HG02571 (cell line): ENCODE results near the gene EIF3J.
"Not testable (repeated sequence)": the region's sequence is repeated elsewhere in the genome, so short reads cannot be mapped to it uniquely, and the experiment has no call there.

Source experiments
- ATAC-seq: cut with Tn5 transposase; IDR thresholded peaks from one replicate; pipeline ENCODE4 v1.9.1; 2021; ENCODE audit warnings: mild to moderate bottlenecking, moderate library complexity; ENCODE audit not compliant: unreplicated experiment

EIF3J gene

GRCh38 chr15:44536962-44537734, at the start of gene EIF3J:
EIF3J (plus strand) TSS chr15:44537147; CDS start chr15:44537195, 48 bp downstream.
- peak; percentile 80 for ATAC-seq

DNA sequence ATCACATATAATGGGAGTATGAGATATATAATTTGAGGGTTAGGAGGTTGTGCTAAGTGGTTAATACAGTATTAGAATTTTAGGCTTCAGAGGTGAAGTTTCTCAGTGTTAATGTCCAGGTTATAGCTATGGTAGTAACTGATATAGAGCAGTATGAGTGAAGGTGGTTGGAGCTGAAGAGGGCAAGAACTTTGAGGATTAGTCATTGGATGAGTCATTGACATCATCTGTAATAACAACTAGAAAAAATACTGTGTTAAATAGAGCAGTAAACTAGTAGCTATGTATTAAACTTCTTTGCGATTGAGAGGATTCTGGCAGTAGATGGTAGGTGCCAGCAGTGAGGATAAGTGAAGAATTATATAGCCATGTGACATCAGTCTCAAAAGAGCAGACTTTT, 47.5 kb upstream of the EIF3J start:
- ATAC-seq, result no peak

- ATAC-seq, result no peak
These were observed 46.3 kb upstream of the EIF3J start for GRCh38 chr15:44490622-44491021.

DNA sequence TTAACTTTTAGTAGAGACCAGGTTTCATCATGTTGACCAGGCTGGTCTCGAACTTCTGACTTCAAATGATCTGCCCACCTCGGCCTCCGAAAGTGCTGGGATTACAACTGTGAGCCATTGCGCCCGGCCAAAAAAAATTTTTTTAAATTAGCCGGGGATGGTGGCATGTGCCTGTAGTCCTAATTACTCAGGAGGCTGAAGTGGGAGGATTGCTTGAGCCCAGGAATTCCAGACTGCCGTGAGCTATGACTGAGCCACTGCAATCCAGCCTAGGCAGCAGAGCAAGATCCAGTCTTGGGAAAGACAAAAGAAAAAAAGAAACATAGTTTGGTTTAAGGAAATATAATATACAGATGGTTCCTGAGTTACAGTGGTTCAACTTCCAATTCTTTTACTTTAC, 44.9 kb upstream of the EIF3J start:
- no peak for ATAC-seq

GRCh38 chr15:44492672-44493071, 44.3 kb upstream of the EIF3J start:
- ATAC-seq, result no peak

DNA sequence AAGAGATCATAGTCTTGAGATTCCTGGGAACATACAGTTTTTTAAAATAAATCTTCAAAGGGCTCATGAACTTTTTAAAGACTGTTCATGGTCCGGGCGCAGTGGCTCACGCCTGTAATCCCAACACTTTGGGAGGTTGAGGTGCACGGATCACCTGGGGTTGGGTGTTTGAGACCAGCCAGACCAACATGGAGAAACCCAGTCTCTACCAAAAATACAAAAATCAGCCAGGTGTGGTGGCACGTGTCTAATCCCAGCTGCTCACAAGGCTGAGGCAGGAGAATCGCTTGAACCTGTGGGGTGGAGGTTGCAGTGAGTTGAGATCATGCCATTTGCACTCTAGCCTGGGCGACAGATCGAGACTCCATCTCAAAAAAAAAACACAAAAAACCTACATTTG, 41.4 kb upstream of the EIF3J start:
- ATAC-seq, result no peak

GRCh38 chr15:44500555-44500954, 36.4 kb upstream of the EIF3J start:
- no peak for ATAC-seq

- no peak for ATAC-seq
These were observed 35.1 kb upstream of the EIF3J start for GRCh38 chr15:44501768-44502366.

- no peak for ATAC-seq
These were observed 20.5 kb upstream of the EIF3J start for GRCh38 chr15:44516436-44516835.

DNA sequence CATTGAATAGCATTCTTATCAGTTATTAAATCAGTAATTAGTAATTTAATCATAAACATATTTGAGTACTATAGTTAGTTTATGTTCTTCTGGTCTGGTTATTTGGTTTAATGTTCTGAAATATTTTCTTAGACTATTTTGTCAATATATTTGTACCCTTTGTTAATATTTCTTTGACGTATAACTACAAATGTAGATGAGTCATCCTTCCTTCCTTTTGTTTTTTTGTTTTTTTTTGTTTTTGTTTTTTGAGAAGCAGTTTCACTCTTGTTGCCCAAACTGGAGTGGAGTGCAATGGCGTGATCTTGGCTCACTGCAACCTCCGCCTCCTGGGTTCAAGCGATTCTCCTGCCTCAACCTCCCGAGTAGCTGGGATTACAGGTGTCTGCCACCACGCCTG, 17.4 kb upstream of the EIF3J start:
- ATAC-seq, result no peak

- ATAC-seq, result no peak
These were observed 11.9 kb upstream of the EIF3J start for GRCh38 chr15:44525018-44525417.

DNA sequence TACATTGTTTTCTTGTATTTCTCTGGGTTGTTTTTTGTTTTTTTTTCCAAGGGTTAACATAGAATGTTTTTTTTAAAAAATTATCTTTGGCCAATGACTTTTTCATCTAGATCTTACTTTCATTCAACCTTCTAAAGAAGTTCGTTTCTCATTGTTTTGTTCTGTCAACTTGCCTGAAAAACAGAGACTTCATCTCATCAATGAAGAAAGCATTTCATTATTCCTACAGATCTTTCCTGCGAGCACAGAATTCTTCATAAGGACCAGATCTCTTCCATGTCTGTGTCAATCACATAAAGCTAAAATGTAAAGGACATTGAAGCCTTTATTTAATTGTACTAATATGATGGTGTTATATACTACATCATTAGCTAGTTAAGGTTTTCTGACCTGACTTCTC, 9.7 kb upstream of the EIF3J start:
- no peak for ATAC-seq

DNA sequence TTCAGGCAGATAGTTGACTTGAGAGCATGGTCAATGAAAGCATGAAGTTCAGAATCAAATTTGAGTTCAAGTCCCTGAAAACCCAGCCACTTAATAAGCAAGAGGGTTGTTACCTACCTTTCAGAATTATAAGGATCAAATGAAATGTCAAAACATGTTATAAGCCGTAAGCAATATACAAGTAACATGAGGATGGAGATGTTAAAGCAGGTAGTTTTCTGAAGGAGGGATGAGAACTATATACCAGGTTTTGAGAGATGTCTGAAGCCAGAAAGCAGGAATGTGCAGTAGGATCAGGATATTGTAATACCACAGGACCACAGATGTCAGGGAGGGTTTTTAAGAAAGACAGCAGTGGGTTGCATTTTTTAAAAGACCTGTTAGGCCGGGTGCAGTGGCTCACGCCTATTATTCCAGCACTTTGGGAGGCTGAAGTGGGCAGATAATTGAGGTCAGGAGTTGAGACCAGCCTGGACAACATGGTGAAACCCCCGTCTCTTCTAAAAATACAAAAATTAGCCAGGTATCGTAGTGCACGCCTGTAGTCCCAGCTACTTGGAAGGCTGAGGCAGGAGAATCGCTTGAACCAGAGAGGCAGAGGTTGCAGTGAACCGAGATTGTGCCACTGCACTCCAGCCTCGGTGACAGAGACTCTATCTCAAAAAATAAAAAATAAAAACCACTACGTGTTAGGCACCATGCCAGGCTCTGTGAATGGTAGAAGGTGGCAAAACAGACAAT, 6.9 kb upstream of the EIF3J start:
- ATAC-seq, result no peak

- ATAC-seq, result no peak
These were observed 6.3 kb upstream of the EIF3J start for GRCh38 chr15:44530653-44531052.

DNA sequence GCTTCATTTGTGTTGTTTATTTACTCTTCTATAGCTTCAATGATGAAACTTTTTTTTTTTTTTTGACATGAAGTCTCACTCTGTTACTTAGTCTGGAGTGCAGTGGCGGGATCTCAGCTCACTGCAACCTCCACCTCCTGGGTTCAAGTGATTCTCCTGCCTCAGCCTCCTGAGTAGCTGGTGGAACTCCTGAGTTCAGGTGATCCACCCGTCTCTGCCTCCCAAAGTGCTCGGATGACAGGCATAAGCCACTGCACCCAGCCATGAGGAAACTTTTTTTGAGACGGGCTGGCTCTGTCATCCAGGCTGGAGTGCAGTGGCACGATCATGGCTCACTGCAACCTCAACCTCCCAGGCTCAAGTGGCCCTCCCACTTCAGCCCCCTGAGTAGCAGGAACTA, 4.7 kb upstream of the EIF3J start:
- ATAC-seq, result not testable (repeated sequence)

DNA sequence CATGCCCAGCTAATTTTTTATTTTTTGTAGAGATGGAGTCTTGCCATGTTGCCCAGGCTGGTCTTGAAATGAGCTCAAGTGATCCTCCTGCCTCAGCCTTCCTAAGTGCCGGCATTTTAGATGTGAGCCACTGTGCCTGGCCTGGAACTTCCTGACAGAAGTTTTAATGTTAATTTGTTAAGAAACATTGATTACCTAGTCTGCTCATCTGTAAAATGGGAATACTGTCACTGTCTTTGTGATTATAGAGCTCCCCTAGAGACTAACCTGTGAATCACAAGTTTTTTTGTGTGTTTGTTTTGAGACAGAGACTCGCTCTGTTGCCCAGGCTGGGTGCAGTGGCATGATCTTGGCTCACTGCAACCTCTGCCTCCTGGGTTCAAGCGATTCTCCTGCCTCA, 4.3 kb upstream of the EIF3J start:
- ATAC-seq, result no peak

- no peak for ATAC-seq
These were observed 1.9 kb upstream of the EIF3J start for GRCh38 chr15:44535092-44535491.

DNA sequence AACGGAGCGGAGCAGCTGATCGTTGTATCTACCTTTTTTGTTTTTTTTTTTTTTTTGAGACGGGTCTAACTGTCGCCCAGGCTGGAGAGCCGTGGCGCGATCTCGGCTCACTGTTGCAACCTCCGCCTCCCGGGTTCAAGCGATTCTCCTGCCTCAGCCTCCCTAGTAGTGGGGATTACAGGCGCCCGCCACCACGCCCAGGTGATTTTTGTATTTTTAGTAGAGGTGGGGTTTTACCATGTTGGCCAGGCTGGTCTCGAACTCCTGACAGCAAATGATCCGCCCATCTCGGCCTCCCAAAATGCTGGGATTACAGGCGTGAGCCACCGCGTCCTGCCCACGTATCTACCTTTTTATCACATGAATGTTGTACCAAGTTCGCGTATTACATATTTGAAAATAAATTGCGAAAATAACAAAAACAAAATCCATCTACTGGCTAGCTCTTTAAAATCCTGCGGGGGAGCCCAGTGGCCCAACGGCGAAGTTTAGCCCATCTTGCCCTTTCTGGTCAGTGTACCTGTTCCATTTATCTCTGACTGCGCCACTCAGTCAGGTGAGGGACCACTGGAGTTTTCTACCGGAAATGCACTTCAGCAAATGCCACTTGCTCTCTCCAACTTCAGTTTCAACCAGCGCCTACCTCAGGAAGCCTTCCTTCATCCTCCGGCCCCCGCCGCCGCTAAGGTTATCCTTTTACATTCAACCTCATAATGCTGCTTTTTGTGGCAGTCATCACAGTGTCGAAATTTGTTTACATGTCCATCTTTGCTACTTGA, 1.2 kb upstream of the EIF3J start:
- no peak for ATAC-seq

DNA sequence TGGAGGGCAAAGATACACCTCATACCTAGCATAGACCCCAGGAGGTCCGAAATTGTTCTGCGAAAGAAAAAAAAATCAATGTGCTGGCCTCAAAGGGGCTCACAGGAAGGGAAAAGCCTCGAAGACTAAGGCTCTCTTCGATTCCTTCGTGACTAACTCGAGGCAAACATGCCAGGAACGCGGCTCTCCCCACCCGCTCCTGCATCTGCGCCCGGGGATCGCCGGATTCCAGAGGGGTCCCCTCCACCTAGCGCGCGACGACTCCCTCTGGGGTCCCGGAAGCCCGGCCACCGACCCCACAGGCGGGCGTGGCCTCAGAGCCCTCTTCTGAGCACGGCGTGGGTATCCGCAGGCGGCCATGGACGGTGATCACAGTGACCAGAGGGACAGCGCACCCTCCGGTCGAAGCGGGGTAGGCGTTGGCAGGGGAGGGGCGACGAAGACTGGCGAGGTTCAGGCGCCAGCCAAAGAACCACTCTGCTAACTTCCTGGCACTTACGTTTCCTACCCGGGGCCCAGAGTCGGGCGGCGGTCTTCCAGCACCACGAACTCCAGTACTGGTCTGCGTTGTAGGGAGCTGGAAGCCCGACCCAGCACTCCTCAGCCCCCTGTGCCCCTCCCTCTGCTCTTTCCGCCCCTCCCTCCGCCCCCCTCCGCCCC, 515 bp upstream of the EIF3J start:
- peak; percentile 69 for ATAC-seq

DNA sequence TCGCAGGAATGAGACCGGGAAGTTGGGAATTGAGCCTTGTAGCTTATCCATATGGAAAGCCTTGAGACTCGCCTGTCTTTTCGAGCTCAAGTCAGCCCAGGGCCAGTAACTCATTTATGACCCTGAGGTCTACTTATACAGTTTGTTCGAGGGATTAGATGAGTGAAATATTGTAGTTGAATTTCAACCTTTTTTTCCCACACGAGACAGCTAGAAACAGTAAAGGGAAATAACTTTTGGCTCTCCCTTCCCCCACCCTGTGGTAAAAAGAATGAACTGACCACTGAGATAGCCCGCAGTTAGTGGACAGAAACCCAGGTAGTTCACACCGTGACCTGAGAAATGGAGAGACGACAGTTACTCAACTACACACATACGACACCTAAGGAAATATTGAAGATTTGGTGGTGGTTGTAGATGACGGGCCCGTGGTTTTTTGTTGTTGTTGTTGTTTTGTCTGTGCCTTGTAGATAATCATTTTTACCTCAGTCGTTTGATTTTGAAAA, 841 bp downstream of the EIF3J start:
- no peak for ATAC-seq
